ENCODE results near the gene TBCE.

The TBCE gene

GRCh38 chr1:235410467-235410866 lies 43.2 kb downstream of the TBCE start:
- no peak for DNase-seq

DNA sequence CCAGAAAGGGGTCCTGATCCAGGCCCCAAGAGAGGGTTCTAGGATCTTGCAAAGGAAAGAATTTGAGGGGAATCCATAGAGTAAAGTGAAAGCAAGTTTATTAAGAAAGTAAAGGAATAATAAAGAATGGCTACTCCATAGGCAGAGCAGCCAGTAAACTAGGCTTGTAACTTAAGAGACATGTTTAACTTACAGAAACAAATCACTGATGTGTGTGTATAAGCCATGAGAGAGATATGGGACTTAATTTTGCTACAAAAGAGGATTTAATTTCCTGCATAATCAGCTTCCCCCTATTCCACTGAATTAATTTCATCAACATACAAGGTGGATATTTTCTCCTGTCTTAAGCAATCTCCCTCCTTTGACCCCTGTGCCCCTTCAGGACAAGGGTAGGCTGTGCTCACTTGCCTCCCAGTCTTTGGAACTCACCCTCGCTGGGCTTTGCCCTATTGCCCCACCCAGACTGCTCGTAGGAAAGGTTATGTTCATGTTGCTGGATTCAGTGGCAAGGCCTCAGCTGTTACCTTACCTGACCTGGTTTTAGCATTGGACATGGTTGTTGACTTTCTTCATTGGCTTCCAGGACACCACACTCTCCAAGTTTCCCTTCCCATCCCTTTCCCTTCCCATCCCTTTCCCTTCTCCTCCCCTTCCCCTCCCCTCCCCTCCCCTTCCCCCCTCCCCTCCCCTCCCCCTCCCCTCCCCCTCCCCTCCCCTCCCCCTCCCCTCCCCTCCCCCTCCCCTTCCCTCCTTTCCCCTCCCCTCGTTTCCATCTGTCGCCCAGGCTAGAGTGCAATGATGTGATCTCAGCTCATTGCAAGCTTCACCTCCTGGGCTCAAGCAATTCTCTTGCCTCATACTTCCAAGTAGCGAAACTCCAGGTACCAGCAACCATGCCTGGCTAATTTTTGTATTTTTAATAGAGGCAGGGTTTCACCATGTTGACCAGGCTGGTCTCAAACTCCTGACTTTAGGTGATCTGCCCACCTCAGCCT lies 44.6 kb downstream of the TBCE start:
- DNase-seq = no peak

- DNase-seq = peak; percentile 48
These were observed 48.0 kb downstream of the TBCE start for GRCh38 chr1:235415008-235415904.

DNA sequence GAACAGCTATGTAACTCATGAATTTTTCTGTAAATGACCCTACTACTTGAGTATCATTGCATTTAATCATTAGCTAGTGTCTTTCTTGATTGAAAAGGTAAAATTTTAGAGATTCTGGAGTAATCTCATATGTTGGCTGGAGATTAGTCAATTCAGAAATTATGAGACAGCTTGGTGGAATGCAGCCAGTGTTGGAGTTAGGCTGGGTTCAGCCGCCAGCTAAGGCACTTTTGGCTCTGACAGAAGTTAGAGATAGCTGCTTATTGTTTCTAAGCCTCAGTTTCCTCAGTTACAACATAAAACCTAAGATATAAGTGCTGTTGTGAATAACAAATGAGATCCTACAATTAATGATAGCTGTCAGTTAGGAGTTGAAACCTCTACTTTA lies 49.4 kb downstream of the TBCE start:
- DNase-seq = no peak

- DNase-seq = peak; percentile 54
These were observed 50.0 kb downstream of the TBCE start for GRCh38 chr1:235417086-235417697.

DNA sequence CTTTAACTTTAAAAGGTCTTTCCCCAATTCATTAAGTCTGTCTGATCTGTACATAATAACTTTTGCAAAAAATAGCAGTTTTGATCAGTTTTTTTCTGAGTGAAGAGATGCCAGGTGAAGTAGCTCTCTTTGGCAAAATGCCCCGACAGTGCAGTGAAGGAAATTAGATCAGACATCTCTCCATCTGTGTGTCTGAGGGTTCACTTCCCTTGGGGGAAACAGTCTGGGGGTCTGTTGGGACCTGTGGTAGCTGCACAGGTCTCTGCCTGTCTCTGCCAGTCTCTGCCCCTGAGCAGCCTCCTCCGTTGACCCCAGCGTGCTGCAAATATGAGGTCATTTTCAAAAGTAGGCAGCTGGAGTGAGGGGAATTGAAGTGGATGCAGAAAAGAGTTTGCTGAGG lies 54.5 kb downstream of the TBCE start:
- DNase-seq = no peak

- no peak for DNase-seq
These were observed 56.0 kb downstream of the TBCE start for GRCh38 chr1:235423214-235423652.

- no peak for DNase-seq
These were observed 56.9 kb downstream of the TBCE start for GRCh38 chr1:235424092-235424491.

GRCh38 chr1:235425357-235425756 lies 58.1 kb downstream of the TBCE start:
- DNase-seq = no peak

DNA sequence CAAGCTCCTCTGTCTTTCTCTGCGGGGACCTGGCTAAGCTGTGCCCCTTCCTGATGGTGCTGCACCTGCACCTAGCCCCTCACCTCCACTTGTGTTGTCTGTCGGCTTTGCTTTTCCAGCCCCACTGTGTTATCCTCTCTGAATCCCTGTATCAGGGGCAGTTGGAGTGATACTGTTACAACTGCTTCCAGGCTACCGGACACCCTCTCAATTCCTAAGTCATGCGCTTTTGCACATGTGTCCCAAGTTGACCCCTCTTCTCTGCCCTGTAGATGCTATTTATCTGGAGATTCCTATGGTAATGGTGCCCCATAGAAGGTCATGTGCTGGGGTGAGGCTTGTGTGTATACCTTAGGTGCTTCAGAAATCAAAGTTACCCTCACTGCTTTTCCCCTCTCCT lies 58.9 kb downstream of the TBCE start:
- DNase-seq = no peak

DNA sequence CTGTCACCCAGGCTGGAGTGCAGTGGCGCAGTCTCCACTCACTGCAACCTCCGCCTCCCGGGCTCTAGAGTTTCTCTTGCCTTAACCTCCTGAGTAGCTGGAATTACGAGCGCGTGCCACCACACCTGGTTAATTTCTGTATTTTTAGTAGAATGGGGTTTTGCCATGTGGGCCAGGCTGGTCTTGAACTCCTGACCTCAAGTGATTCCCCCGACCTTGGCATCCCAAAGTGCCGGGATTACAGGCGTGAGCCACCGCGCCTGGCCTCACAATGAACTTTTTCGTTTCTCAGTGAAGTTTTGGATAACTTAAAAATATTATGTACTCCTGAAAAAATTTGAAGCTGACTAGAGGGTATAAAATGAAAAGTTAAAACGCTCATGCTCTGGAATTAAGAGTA lies 59.5 kb downstream of the TBCE start:
- DNase-seq = no peak

- DNase-seq = no peak
These were observed 60.2 kb downstream of the TBCE start for GRCh38 chr1:235427447-235427846.

DNA sequence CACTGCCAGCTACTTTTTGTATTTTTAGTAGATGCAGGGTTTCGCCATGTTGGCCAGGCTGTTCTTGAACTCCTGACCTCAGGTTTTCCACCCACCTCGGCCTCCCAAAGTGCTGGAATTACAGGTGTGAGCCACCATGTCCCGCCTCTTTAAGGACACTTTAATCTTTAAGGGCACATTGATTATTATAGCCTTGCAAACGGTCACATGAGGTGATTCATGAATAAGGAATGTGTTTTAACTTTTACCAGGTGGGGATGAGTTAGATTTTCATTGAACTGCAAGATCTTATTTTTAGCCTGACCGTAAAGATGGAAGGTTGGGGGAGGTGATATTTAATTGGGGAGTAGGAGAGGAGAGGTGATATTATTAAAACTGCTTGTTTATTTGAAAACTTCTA lies 61.9 kb downstream of the TBCE start:
- no peak for DNase-seq

DNA sequence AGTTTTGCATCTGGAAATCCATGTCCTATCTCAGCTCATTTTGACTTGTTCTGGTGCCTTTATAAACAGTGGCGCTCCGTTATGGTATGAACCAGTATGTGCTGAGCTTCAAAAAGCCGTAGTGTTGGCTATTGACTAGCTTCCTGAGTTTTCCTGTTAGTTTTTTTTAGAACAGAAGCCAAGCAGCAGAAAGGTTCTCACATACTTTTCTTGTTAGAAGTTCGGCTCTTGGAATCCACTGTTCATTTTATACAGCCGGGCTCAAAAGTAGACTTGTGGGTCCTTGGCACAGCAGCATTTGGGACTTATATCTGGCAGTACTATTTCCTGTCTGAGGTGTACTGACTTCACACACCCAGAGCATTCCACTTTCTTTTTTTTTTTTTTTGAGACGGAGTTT lies 63.8 kb downstream of the TBCE start:
- DNase-seq = no peak

DNA sequence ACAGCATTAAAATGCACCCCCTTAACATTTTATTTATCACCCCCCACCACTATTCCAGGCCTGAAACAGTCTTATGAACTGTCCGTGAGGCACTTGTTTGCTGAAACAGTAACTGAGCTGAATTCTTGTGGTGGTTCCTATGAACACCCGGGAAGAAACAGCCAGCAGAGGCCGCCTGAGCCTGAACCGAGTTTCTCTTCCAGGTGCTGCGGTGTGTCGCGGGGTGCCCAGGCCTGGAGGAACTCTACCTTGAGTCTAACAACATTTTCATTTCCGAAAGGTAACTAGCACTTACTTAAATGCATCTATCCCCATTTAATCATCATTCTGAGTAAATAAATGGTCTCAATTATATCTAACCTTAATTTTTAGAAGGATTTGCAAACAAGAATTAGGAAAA lies 66.8 kb downstream of the TBCE start:
- DNase-seq = no peak

DNA sequence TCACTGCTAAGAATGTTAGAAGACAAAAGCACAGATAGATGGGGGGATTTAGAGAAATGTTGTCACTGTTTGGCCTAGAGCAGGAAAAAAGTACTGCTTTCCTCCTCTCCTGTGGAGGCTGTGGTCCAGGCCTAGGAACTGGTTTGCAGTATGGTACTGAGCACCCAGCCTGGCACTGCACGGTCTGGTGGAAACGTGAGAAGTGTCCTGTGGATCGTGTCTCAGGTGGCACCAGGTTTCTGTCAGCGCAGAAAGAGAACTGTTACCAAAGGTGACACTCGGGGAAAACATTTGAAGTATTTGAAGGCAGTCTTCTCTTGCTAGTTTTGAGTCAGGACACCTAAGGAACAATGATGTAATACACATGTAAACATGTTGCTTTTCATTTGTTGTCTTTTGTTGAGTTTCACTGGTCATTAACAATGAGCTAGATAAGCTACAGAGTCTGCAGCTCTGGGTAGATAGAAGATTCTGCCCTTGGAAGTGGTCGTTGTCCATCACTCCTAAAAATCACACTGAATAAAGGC lies 74.0 kb downstream of the TBCE start:
- no peak for DNase-seq

GRCh38 chr1:235442788-235443429 lies 75.7 kb downstream of the TBCE start:
- no peak for DNase-seq

DNA sequence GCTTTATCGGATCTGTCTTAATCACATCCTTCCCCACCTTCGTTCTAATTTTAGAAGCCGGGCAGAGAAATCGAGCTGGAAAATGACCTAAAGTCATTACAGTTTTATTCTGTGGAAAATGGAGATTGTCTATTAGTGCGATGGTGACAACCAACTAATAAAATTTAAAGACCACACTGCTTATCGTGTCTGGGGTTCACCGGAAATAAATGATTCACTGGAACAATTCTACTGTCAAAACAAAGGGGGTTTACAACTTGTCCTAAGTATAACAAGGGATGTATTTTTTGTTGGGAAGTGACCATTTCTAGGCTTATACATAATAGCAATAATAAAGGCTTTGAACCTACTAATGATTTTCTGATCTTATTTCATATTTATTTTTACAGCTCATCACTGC lies 81.4 kb downstream of the TBCE start:
- DNase-seq = no peak

- no peak for DNase-seq
These were observed 83.2 kb downstream of the TBCE start for GRCh38 chr1:235450433-235450832.

GRCh38 chr1:235450886-235451483 lies 83.8 kb downstream of the TBCE start:
- DNase-seq = no peak

GRCh38 chr1:235454021-235454420 lies 86.8 kb downstream of the TBCE start:
- no peak for DNase-seq

GRCh38 chr1:235455097-235455496 lies 87.9 kb downstream of the TBCE start:
- DNase-seq = no peak
